GM23248 (cell line): ENCODE results near the gene ADAT3. TPM values are rescaled to one million over a fixed set of nuclear protein-coding genes. Genes with fewer than 3 reads are reported as not detected.

Source experiments
- DNase-seq: peaks from one replicate; pipeline ENCODE4 v3.0.0-alpha.2; 2015
- H2AFZ ChIP-seq: fragments of 200-600 bp; sonication (generic); 2 replicates; pipeline ENCODE4 v1.6.1; 2016; ENCODE audit warnings: antibody characterized with exemption
- H3F3A ChIP-seq: fragments of 200-600 bp; sonication (generic); 2 replicates; pipeline ENCODE4 v1.6.1; 2016; ENCODE audit warnings: mild to moderate bottlenecking, antibody characterized with exemption, mixed run types; ENCODE audit not compliant: insufficient read depth
- H3K27ac ChIP-seq: fragments of 200-600 bp; sonication (generic); 2 replicates; pipeline ENCODE4 v1.5.1; 2016; ENCODE audit warnings: mild to moderate bottlenecking
- H3K27me3 ChIP-seq: fragments of 200-600 bp; sonication (generic); replicated peaks from 2 replicates; pipeline ENCODE4 v1.6.1; 2016; ENCODE audit warnings: mild to moderate bottlenecking; ENCODE audit not compliant: insufficient read depth
- H3K36me3 ChIP-seq: fragments of 200-600 bp; sonication (generic); 2 replicates; pipeline ENCODE4 v1.6.1; 2016; ENCODE audit warnings: low read depth, mild to moderate bottlenecking
- H3K4me1 ChIP-seq: fragments of 200-600 bp; sonication (generic); 2 replicates; pipeline ENCODE4 v1.6.1; 2016; ENCODE audit warnings: mild to moderate bottlenecking; ENCODE audit not compliant: insufficient read depth
- H3K4me2 ChIP-seq: fragments of 200-600 bp; sonication (generic); one replicate; pipeline ENCODE4 v1.6.1; 2016; ENCODE audit warnings: mild to moderate bottlenecking; ENCODE audit not compliant: unreplicated experiment
- H3K4me3 ChIP-seq: fragments of 200-600 bp; sonication (generic); 2 replicates; pipeline ENCODE4 v1.5.1; 2016; ENCODE audit warnings: mild to moderate bottlenecking
- H3K79me2 ChIP-seq: fragments of 200-600 bp; sonication (generic); 2 replicates; pipeline ENCODE4 v1.6.1; 2016; ENCODE audit warnings: mild to moderate bottlenecking; ENCODE audit not compliant: insufficient read depth
- H3K9ac ChIP-seq: fragments of 200-600 bp; sonication (generic); 2 replicates; pipeline ENCODE4 v1.6.1; 2016; ENCODE audit warnings: mild to moderate bottlenecking
- H3K9me2 ChIP-seq: fragments of 200-600 bp; sonication (generic); 2 replicates; pipeline ENCODE4 v1.6.1; 2016; ENCODE audit warnings: mixed run types, mild to moderate bottlenecking, moderate library complexity; ENCODE audit not compliant: insufficient read depth
- H3K9me3 ChIP-seq: fragments of 200-600 bp; sonication (generic); one replicate; pipeline ENCODE4 v1.6.1; 2017; ENCODE audit warnings: low read depth
- H4K20me1 ChIP-seq: fragments of 200-600 bp; sonication (generic); 2 replicates; pipeline ENCODE4 v1.6.0; 2016; ENCODE audit not compliant: insufficient read depth
- EZH2 ChIP-seq: fragments of 200-600 bp; sonication (generic); IDR thresholded peaks from 2 replicates; pipeline ENCODE4 v1.6.1; 2018; ENCODE audit warnings: antibody characterized with exemption, mild to moderate bottlenecking; ENCODE audit not compliant: insufficient read depth, poor library complexity, severe bottlenecking
- EZH2phosphoT487 ChIP-seq: fragments of 200-600 bp; sonication (generic); IDR thresholded peaks from 2 replicates; pipeline ENCODE4 v1.6.1; 2018; ENCODE audit warnings: antibody characterized with exemption, moderate library complexity, mild to moderate bottlenecking, low read depth; ENCODE audit not compliant: insufficient read depth
- WGBS, 2 experiments: methylation state at CpG; one replicate each; pipeline ENCODE4 v1.1.6; 2015 to 2017; ENCODE audit warnings: low lambda C conversion rate in 2 of 2, low coverage in 1 of 2; ENCODE audit errors: missing lambda C conversion rate in 2 of 2; 5-methylcytosine and 5-hydroxymethylcytosine counted together
- in situ Hi-C: fragments of 300-500 bp; cut with MboI; formaldehyde crosslinking; loops from 2 replicates; pipeline ENCODE4 v1.15.0; 2020
- polyA plus RNA-seq: library from polyadenylated mRNA; unstranded; fragments of >200 nt; fragmentation: Nextera tagmentation; extraction: Ambion mirVana; gene quantifications from 2 replicates; pipeline ENCODE4 v1.2.1, GENCODE V29; 2016
- total RNA-seq: library from RNA; depleted of rRNA; stranded (reverse); fragments of >200 nt; shearing (Covaris generic); gene quantifications from 2 replicates; pipeline ENCODE4 v1.2.3, GENCODE V29; 2014

The ADAT3 gene
- total and polyA plus RNA-seq, 2 experiments from 2014 or later = 0.22 to 3.2 TPM

- Histone ChIP-seq H3K36me3 (no peaks in the 10 kb centered on the region), H2AFZ (no peak overlapping the region), H3K27me3 (no peaks in the 10 kb centered on the region), H3K79me2 (peaks cover 87% of the 10 kb centered on the region), H3K27ac (no peak overlapping the region), H3K4me3 (no peak overlapping the region), H3K4me2 (no peak overlapping the region), H3F3A (0 out of 2 replicates have a peak, but pooled peaks cover 4% of the 10 kb centered on the region), H3K9ac (no peak overlapping the region), H4K20me1 (no peaks in the 10 kb centered on the region), H3K9me2 (no peaks in the 10 kb centered on the region), H3K4me1 (0 out of 2 replicates have a peak, but pooled peaks cover 5% of the 10 kb centered on the region), H3K9me3 (no peaks in the 10 kb centered on the region)
- 87 to 92% methylated on average over 21 to 30 of the region's 30 CpGs for WGBS, 2 experiments
- no peak for DNase-seq
- in situ Hi-C loops = no loop called here
- no peak for TF ChIP-seq EZH2
- TF ChIP-seq EZH2phosphoT487 = no peak
Observed at GRCh38 chr19:1944916-1945561, 39.8 kb downstream of the ADAT3 start.

- Histone ChIP-seq H4K20me1 (no peaks in the 10 kb centered on the region), H3K27ac (no peak overlapping the region), H3K9ac (no peak overlapping the region), H3K9me2 (no peaks in the 10 kb centered on the region), H3K9me3 (no peaks in the 10 kb centered on the region), H3K36me3 (no peaks in the 10 kb centered on the region), H3K4me3 (no peak overlapping the region), H3K4me2 (no peak overlapping the region), H3K4me1 (0 out of 2 replicates have a peak, but pooled peaks cover 5% of the 10 kb centered on the region), H2AFZ (no peak overlapping the region), H3K27me3 (no peaks in the 10 kb centered on the region), H3K79me2 (peaks cover 96% of the 10 kb centered on the region), H3F3A (no peaks in the 10 kb centered on the region)
- TF ChIP-seq EZH2phosphoT487 = no peak
- no peak for TF ChIP-seq EZH2
- peak; percentile 45 for DNase-seq
- WGBS, 2 experiments = 80 to 83% methylated on average over 18 of the region's 18 CpGs
- in situ Hi-C loops = no loop called here
Observed at GRCh38 chr19:1945899-1946298, 40.7 kb downstream of the ADAT3 start.

- Histone ChIP-seq H3K79me2 (peaks cover 99% of the 10 kb centered on the region), H3K9me2 (no peaks in the 10 kb centered on the region), H3K27ac (no peak overlapping the region), H3F3A (no peaks in the 10 kb centered on the region), H3K4me1 (0 out of 2 replicates have a peak, but pooled peaks cover 4% of the 10 kb centered on the region), H3K9me3 (no peaks in the 10 kb centered on the region), H3K4me3 (no peak overlapping the region), H4K20me1 (no peaks in the 10 kb centered on the region), H3K4me2 (no peak overlapping the region), H2AFZ (no peak overlapping the region), H3K36me3 (no peaks in the 10 kb centered on the region), H3K27me3 (no peaks in the 10 kb centered on the region), H3K9ac (no peak overlapping the region)
- in situ Hi-C loops = no loop called here
- DNase-seq = no peak
- WGBS, 2 experiments = 85 to 88% methylated on average over 34 of the region's 34 CpGs
- TF ChIP-seq EZH2 (no peak), EZH2phosphoT487 (no peak)
Observed at GRCh38 chr19:1947651-1948209, 42.5 kb downstream of the ADAT3 start.

GRCh38 chr19:1949304-1950101, 44.3 kb downstream of the ADAT3 start:
- no peaks in the 10 kb centered on the region for H3F3A ChIP-seq
- no peak overlapping the region for H3K4me3 ChIP-seq
- no peak for TF ChIP-seq EZH2phosphoT487
- no peak for TF ChIP-seq EZH2
- H3K36me3 ChIP-seq = no peaks in the 10 kb centered on the region
- H3K4me2 ChIP-seq = no peak overlapping the region
- H3K9me3 ChIP-seq = no peaks in the 10 kb centered on the region
- H3K27me3 ChIP-seq = no peaks in the 10 kb centered on the region
- H4K20me1 ChIP-seq = no peaks in the 10 kb centered on the region
- no peak for DNase-seq
- H3K4me1 ChIP-seq = no peaks in the 10 kb centered on the region
- H3K27ac ChIP-seq = no peak overlapping the region
- in situ Hi-C loops = no loop called here
- WGBS, 2 experiments = 96 to 97% methylated on average over 42 to 44 of the region's 44 CpGs
- H3K9ac ChIP-seq = no peak overlapping the region
- H3K9me2 ChIP-seq = no peaks in the 10 kb centered on the region
- H2AFZ ChIP-seq = no peak overlapping the region
- H3K79me2 ChIP-seq = peaks cover 99% of the 10 kb centered on the region
